CD4-positive, CD25-positive, alpha-beta regulatory T cell (primary cell): ENCODE measurements around the gene RIC8A. TPM values are rescaled to one million over a fixed set of nuclear protein-coding genes. Genes with fewer than 3 reads are reported as not detected.
"Not testable (repeated sequence)": the region's sequence is repeated elsewhere in the genome, so short reads cannot be mapped to it uniquely, and the experiment has no call there.

Experiments used
- ATAC-seq, 2 donors: fragments of 150-1000 bp; cut with Tn5 transposase; one replicate each; pipeline ENCODE4 v1.10.0; 2021; ENCODE audit warnings: low read depth in 2 of 2, moderate number of reproducible peaks in 2 of 2, moderate library complexity in 1 of 2
- DNase-seq, 3 donors: peaks; one replicate each; pipeline versions ENCODE4 v3.0.0 to v3.0.0-alpha.2; 2012 to 2022; ENCODE audit warnings: mixed read lengths in 1 of 3
- H3K27ac ChIP-seq: one replicate; pipeline ENCODE4 v1.7.0; 2013; ENCODE audit warnings: mild to moderate bottlenecking, low read length; ENCODE audit not compliant: insufficient read depth, poor library complexity, severe bottlenecking
- H3K27me3 ChIP-seq: one replicate; pipeline ENCODE4 v1.7.0; 2013; ENCODE audit warnings: low read length; ENCODE audit not compliant: control insufficient read depth, insufficient read depth
- H3K36me3 ChIP-seq: one replicate; pipeline ENCODE4 v1.7.0; 2013; ENCODE audit warnings: mild to moderate bottlenecking, low read length, moderate library complexity; ENCODE audit not compliant: control insufficient read depth, insufficient read depth
- H3K4me1 ChIP-seq: 2 replicates; pipeline ENCODE4 v1.7.0; 2013; ENCODE audit warnings: mild to moderate bottlenecking, low read length; ENCODE audit not compliant: insufficient read depth, control insufficient read depth, poor library complexity, severe bottlenecking
- H3K4me3 ChIP-seq: one replicate; pipeline ENCODE4 v1.7.0; 2013; ENCODE audit warnings: low read depth, mild to moderate bottlenecking, low read length, moderate library complexity
- H3K9me3 ChIP-seq, 2 experiments: 1 replicate in 1 of 2; 2 replicates in 1 of 2; pipeline ENCODE4 v1.7.0; 2013; ENCODE audit warnings: low read length in 2 of 2, mild to moderate bottlenecking in 1 of 2, moderate library complexity in 1 of 2; ENCODE audit not compliant: control insufficient read depth in 2 of 2
- H3K27ac Mint-ChIP-seq, 3 donors: one replicate each; pipeline ENCODE4 v1.8.0; 2020 to 2022; ENCODE audit warnings: mild to moderate bottlenecking in 3 of 3, mixed read lengths in 3 of 3, moderate library complexity in 2 of 3
- H3K27me3 Mint-ChIP-seq: one replicate; pipeline ENCODE4 v1.8.0; 2022; ENCODE audit warnings: mild to moderate bottlenecking, mixed read lengths
- H3K36me3 Mint-ChIP-seq: one replicate; pipeline ENCODE4 v1.8.0; 2020; ENCODE audit warnings: mixed read lengths
- H3K4me1 Mint-ChIP-seq, 4 donors: one replicate each; pipeline ENCODE4 v1.8.0; 2020 to 2022; ENCODE audit warnings: mixed read lengths in 4 of 4, mild to moderate bottlenecking in 1 of 4
- H3K4me3 Mint-ChIP-seq, 4 donors: one replicate each; pipeline ENCODE4 v1.8.0; 2020 to 2022; ENCODE audit warnings: mild to moderate bottlenecking in 4 of 4, mixed read lengths in 4 of 4, moderate library complexity in 3 of 4
- H3K9me3 Mint-ChIP-seq, 7 donors: one replicate each; pipeline ENCODE4 v1.8.0; 2020 to 2022; ENCODE audit warnings: mixed read lengths in 7 of 7, mild to moderate bottlenecking in 3 of 7, moderate library complexity in 2 of 7
- polyA plus RNA-seq, 4 donors: library from polyadenylated mRNA; unstranded; fragments of 300-500 nt; fragmentation: Illumina TruSeq; gene quantifications; one replicate each; pipeline ENCODE4 v1.2.3, GENCODE V29; 2021
- total RNA-seq: library from RNA; stranded (reverse); gene quantifications from one replicate; pipeline ENCODE4 v1.2.3, GENCODE V29; 2022

The RIC8A gene
- total and polyA plus RNA-seq, 5 donors from 2014 or later, result 74.1 to 135 (median 78.6) TPM

DNA sequence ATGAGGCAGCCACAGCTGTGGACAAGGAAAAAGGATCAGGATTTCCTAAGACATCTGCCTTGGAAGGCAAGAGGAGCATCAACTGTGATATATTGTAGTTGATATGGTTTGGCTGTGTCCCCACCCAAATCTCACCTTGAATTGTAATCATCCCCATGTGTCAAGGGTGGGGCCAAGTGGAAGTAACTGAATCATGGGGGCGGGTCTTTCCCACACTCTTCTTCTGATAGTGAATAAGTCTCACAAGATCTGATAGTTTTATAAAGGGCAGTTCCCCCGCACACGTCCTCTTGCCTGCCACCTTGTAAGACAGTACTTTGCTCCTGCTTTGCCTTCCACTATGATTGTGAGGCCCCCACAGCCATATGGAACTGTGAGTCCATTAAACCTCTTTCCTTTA, 10.2 kb downstream of the RIC8A start:
- no peak overlapping the region for H3K4me3 ChIP-seq
- peaks cover 0 to 9% (median 0%) of the 10 kb centered on the region in 4 donors for H3K4me1 Mint-ChIP-seq
- no peak overlapping the region for H3K27ac Mint-ChIP-seq
- no peaks in the 10 kb centered on the region for H3K27me3 ChIP-seq
- H3K4me1 ChIP-seq, result no peaks in the 10 kb centered on the region
- H3K36me3 Mint-ChIP-seq, result peaks cover 17% of the 10 kb centered on the region
- no peak overlapping the region for H3K27ac ChIP-seq
- no peaks in the 10 kb centered on the region for H3K9me3 Mint-ChIP-seq
- H3K27me3 Mint-ChIP-seq, result no peaks in the 10 kb centered on the region
- ATAC-seq (no peak), DNase-seq (no peak)
- H3K9me3 ChIP-seq, result no peaks in the 10 kb centered on the region
- H3K4me3 Mint-ChIP-seq, result no peak overlapping the region
- peaks cover 29% of the 10 kb centered on the region for H3K36me3 ChIP-seq

DNA sequence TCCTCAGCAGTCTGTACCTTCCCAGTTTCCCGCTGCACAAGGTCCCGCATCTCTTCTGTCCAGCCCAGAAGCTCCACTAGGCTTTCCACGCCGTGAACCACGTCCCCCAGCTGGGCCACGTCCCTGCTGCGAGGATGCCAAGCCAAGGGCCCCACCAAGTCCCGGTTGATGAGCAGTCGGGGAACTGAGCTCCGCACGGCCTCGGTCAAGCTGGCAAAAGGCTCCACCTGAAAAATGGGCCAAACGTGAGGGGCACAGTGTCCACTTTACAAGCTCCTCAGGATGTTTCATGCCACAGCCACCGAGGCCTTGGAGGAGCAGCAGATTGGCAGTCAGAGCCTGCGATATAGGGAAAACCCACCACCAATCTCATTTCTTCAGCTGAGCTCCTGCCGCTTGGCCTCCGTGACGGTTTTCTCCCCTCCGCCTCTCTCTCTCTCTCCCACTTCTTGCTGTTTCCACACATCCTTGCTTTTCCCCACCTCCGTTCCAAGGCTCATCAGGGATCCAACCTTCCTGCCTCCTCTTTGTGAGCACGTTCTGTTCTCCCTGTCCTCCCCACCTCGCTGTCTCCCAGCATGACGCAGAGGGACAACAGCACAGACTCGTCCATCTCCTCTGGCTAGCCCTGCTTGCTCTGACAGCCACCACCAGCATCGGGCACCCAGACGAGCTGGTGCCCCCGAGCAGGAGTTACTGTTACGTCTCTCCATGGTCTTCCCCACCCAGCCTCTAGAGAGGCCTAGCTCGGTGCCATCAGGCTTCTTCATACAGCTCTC, 11.5 kb downstream of the RIC8A start:
- Mint-ChIP-seq H3K4me1 (peaks cover 0 to 6% (median 0%) of the 10 kb centered on the region in 4 donors), H3K4me3 (no peak overlapping the region), H3K27ac (peak overlapping the region in 2 of 3 donors; percentile 56 to 72), H3K36me3 (peaks cover 18% of the 10 kb centered on the region), H3K9me3 (no peaks in the 10 kb centered on the region), H3K27me3 (no peaks in the 10 kb centered on the region)
- DNase-seq, result no peak
- no peak for ATAC-seq
- peaks cover 16% of the 10 kb centered on the region for H3K36me3 ChIP-seq
- no peaks in the 10 kb centered on the region for H3K4me1 ChIP-seq
- H3K4me3 ChIP-seq, result no peak overlapping the region
- no peak overlapping the region for H3K27ac ChIP-seq
- no peaks in the 10 kb centered on the region for H3K27me3 ChIP-seq
- H3K9me3 ChIP-seq, result no peaks in the 10 kb centered on the region

DNA sequence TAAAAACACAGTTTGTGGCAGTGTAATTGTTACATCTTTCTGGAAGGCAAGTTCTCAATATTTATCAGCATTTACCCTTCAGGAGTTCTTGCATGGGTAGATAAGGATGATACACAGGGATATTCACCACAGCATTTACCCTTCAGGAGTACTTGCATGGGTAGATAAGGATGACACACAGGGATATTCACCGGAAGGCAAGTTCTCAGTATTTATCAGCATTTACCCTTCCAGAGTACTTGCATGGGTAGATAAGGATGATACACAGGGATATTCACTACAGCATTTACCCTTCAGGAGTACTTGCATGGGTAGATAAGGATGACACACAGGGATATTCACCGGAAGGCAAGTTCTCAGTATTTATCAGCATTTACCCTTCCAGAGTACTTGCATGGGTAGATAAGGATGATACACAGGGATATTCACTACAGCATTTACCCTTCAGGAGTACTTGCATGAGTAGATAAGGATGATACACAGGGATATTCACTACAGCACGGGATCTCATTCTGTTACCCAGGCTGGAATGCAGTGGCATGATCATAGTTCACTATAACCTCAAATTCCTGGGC, 13.2 kb downstream of the RIC8A start:
- H3K4me3 Mint-ChIP-seq, H3K4me1 ChIP-seq, H3K9me3 Mint-ChIP-seq, H3K27ac Mint-ChIP-seq, H3K4me1 Mint-ChIP-seq, H3K27me3 ChIP-seq, H3K36me3 ChIP-seq, ATAC-seq, H3K27me3 Mint-ChIP-seq, H3K27ac ChIP-seq, H3K4me3 ChIP-seq, H3K9me3 ChIP-seq, DNase-seq: not testable (repeated sequence)
- H3K36me3 Mint-ChIP-seq, result peaks cover 11% of the 10 kb centered on the region

DNA sequence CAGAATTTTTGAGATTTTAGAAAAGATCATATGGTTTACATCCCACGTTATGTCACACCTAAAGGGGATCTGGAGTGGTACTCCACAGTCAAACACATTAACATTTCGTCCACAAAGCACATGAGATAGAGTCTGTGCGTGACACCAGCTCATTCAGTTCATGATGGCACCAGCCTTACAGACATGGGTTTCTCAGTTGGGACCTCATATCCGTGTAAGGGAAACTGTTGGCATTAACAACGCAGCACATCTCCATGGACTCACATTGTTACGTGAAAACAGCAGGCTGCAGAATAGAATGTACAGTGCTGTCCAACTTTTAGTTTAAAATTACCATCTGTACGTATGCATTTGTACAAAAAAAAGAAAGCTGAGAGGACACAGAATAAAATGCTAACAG, 14.0 kb downstream of the RIC8A start:
- Mint-ChIP-seq H3K27me3 (no peaks in the 10 kb centered on the region), H3K4me1 (peaks cover 0 to 7% (median 2%) of the 10 kb centered on the region in 4 donors), H3K9me3 (no peaks in the 10 kb centered on the region), H3K4me3 (no peak overlapping the region), H3K36me3 (peaks cover 14% of the 10 kb centered on the region), H3K27ac (no peak overlapping the region)
- H3K9me3 ChIP-seq, result no peaks in the 10 kb centered on the region
- no peak overlapping the region for H3K27ac ChIP-seq
- no peaks in the 10 kb centered on the region for H3K27me3 ChIP-seq
- no peaks in the 10 kb centered on the region for H3K4me1 ChIP-seq
- no peak for DNase-seq
- H3K36me3 ChIP-seq, result no peaks in the 10 kb centered on the region
- H3K4me3 ChIP-seq, result no peak overlapping the region
- ATAC-seq, result no peak

DNA sequence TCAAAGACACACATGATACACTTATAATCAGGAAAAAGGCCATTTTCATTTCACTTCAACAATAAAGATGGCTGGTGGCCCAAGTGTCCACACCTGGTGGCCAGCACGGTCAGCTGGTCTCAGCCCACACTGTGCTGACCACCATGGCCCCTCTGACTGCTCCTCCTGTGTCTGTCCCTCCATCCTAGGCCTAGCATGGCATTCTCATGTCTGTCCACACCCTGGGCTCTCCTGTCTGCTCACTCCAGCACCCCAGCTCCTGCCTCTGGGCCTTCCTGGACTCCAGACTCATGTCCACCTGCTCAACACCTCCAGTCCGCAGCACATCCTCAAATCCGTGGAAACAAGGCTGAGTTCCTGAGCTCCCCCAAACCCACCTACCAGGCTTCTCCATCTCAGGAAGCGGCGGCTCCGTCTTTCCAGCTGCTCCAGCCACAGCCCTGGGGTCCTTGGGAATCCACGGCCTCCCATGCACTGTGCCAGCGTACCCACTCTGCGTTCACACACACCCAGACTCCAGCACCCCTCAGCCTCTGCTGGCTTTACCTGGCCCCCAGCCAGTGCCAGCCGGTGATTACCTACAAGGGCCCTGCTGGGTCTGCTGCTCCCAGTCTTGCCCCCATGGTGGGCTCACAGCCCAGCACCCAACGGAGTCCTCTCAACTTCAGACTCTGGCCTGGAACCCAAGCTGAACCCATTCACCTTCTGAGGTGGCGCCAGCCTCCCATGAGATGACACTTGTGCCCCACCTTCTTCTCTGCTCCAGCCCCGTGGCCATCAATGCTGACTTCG, 14.7 kb downstream of the RIC8A start:
- Mint-ChIP-seq H3K27me3 (no peaks in the 10 kb centered on the region), H3K9me3 (no peaks in the 10 kb centered on the region), H3K4me3 (no peak overlapping the region), H3K27ac (peak overlapping the region in 1 of 3 donors; percentile 11), H3K36me3 (peaks cover 14% of the 10 kb centered on the region), H3K4me1 (peaks cover 0 to 7% (median 2%) of the 10 kb centered on the region in 4 donors)
- ATAC-seq, result no peak
- no peaks in the 10 kb centered on the region for H3K36me3 ChIP-seq
- H3K27ac ChIP-seq, result no peak overlapping the region
- no peak for DNase-seq
- H3K9me3 ChIP-seq, result no peaks in the 10 kb centered on the region
- H3K4me3 ChIP-seq, result no peak overlapping the region
- H3K27me3 ChIP-seq, result no peaks in the 10 kb centered on the region
- no peaks in the 10 kb centered on the region for H3K4me1 ChIP-seq

DNA sequence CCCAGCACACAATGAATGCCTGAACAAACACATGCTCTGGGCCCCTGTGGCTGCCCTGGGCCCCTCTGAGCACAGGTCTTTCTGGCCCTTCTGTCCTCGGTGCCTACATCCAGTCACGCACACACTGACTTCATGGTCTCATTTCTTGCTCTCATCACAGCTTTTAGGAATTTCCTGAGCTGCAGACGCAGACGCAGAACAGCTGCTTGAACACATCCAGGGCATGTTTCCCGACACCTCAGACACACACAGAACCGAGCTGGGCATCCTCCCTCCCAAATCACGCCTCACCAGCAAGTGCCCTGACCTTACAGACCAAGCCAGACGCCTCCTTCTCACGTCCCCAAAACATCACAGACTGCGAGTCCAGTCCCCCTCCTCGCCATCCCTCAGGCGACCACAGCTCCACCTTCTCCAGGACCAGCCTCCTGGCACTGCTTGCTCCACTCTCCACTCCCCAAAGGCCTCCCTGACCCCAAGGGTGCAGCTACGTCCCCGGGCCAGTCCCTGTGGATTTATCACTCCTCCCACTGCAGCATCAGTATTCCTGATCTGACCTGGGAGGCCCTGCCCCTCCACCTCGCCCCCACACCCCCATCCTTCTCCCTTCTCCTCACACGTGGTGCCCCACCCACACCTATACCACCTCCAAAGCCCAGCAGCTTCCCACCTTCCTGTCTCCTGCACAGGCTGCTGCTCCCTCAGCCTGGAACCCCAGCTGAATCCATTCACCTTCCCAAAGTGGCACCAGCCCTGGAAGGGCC, 15.7 kb downstream of the RIC8A start:
- ATAC-seq (no peak), DNase-seq (no peak)
- Histone ChIP-seq H3K36me3 (no peaks in the 10 kb centered on the region), H3K4me1 (no peaks in the 10 kb centered on the region), H3K9me3 (no peaks in the 10 kb centered on the region), H3K27me3 (no peaks in the 10 kb centered on the region), H3K4me3 (no peak overlapping the region), H3K27ac (no peak overlapping the region)
- no peak overlapping the region for H3K27ac Mint-ChIP-seq
- no peaks in the 10 kb centered on the region for H3K9me3 Mint-ChIP-seq
- H3K4me1 Mint-ChIP-seq, result peaks cover 0 to 8% (median 4%) of the 10 kb centered on the region in 4 donors
- H3K27me3 Mint-ChIP-seq, result no peaks in the 10 kb centered on the region
- peaks cover 14% of the 10 kb centered on the region for H3K36me3 Mint-ChIP-seq
- H3K4me3 Mint-ChIP-seq, result no peak overlapping the region

DNA sequence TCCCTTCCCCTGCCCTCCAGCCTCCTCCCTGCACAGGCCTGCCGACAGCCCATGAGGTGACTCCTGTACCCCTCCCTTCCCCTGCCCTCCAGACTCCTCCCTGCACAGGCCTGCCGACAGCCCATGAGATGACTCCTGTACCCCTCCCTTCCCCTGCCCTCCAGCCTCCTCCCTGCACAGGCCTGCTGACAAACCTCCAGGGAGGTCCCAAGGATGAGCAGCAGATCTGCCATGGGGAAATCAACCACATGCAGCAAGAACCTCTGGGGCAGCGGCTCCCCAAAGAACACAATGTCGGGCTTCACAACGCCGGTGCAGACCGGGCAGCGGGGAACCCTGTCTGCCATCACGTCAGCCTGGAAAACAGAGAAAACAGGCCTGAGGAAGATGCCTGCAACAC, 16.4 kb downstream of the RIC8A start:
- Histone ChIP-seq H3K9me3 (no peaks in the 10 kb centered on the region), H3K4me3 (no peak overlapping the region), H3K27me3 (no peaks in the 10 kb centered on the region), H3K4me1 (no peaks in the 10 kb centered on the region), H3K36me3 (no peaks in the 10 kb centered on the region), H3K27ac (no peak overlapping the region)
- Mint-ChIP-seq H3K36me3 (peaks cover 18% of the 10 kb centered on the region), H3K4me1 (peaks cover 0 to 14% (median 5%) of the 10 kb centered on the region in 4 donors), H3K9me3 (no peaks in the 10 kb centered on the region), H3K27ac (no peak overlapping the region), H3K4me3 (no peak overlapping the region), H3K27me3 (no peaks in the 10 kb centered on the region)
- no peak for ATAC-seq
- no peak for DNase-seq
